Stimulated activated CD4-positive, alpha-beta T cell treated with anti-CD3 and anti-CD28 coated beads, Interleukin-15, amount 100 ng/mL, for 48 hours (primary cell): Measurements from ENCODE around the gene FAM3D.

Experiments used
- DNase-seq, 2 donors: peaks; one replicate each; pipeline ENCODE4 v3.0.0-alpha.2; 2020; ENCODE audit warnings: low read depth in 2 of 2

The FAM3D gene

GRCh38 chr3:58594117-58594516 is 72.5 kb downstream of the FAM3D start:
- DNase-seq = no peak

GRCh38 chr3:58591517-58592510 is 74.8 kb downstream of the FAM3D start:
- DNase-seq = no peak

GRCh38 chr3:58588030-58588614 is 78.5 kb downstream of the FAM3D start:
- no peak for DNase-seq

GRCh38 chr3:58586776-58587192 is 79.8 kb downstream of the FAM3D start:
- DNase-seq = no peak

GRCh38 chr3:58585994-58586393 is 80.6 kb downstream of the FAM3D start:
- DNase-seq = no peak

- DNase-seq = peak; percentile 17 to 52
Observed at GRCh38 chr3:58585005-58585786, 81.4 kb downstream of the FAM3D start.

GRCh38 chr3:58584690-58585004 is 81.9 kb downstream of the FAM3D start:
- DNase-seq = no peak
